ENCODE measurements around the gene CROCC.

Gene CROCC

DNA sequence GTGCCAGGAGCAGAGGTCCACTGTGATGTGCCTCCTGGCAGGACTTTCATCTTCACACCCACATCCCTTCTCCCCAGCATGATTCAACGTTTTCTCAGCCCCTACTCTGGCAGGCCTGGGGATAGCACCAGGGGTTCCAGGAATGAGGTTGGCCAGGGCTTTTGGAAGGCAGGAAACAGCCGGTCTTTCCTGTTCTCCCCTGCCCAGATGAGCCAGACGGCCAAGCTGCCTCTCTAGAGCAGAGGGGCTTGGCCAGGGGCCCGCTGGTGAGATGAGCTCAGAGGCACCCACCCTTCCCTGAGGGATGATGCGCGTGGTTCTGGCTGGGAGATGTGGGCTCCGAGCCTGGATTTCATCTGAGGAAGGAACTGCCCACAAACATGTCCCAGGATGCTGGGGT is 63.0 kb downstream of the CROCC start:
- Histone ChIP-seq H3K27me3 (ENCODE audit: insufficient read depth, poor library complexity, severe bottlenecking) (peaks cover 14% of the 10 kb centered on the region), H3K4me3 (replicated peaks; ENCODE audit: insufficient read depth, low read length) (no peak overlapping the region), H3K27ac (replicated peaks) (no peak overlapping the region)
- no peak for DNase-seq (ENCODE audit: low read depth in 1 of 2, low spot score in 1 of 2)
- no peak for TF ChIP-seq POLR2AphosphoS5 (IDR thresholded peaks at IDR 0.05; ENCODE audit: low read depth)
- TF ChIP-seq, protein P1, sequence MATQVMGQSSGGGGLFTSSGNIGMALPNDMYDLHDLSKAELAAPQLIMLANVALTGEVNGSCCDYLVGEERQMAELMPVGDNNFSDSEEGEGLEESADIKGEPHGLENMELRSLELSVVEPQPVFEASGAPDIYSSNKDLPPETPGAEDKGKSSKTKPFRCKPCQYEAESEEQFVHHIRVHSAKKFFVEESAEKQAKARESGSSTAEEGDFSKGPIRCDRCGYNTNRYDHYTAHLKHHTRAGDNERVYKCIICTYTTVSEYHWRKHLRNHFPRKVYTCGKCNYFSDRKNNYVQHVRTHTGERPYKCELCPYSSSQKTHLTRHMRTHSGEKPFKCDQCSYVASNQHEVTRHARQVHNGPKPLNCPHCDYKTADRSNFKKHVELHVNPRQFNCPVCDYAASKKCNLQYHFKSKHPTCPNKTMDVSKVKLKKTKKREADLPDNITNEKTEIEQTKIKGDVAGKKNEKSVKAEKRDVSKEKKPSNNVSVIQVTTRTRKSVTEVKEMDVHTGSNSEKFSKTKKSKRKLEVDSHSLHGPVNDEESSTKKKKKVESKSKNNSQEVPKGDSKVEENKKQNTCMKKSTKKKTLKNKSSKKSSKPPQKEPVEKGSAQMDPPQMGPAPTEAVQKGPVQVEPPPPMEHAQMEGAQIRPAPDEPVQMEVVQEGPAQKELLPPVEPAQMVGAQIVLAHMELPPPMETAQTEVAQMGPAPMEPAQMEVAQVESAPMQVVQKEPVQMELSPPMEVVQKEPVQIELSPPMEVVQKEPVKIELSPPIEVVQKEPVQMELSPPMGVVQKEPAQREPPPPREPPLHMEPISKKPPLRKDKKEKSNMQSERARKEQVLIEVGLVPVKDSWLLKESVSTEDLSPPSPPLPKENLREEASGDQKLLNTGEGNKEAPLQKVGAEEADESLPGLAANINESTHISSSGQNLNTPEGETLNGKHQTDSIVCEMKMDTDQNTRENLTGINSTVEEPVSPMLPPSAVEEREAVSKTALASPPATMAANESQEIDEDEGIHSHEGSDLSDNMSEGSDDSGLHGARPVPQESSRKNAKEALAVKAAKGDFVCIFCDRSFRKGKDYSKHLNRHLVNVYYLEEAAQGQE (IDR thresholded peaks at IDR 0.05; ENCODE audit: insufficient replicate concordance, low read depth) = no peak
- TF ChIP-seq, protein P2, sequence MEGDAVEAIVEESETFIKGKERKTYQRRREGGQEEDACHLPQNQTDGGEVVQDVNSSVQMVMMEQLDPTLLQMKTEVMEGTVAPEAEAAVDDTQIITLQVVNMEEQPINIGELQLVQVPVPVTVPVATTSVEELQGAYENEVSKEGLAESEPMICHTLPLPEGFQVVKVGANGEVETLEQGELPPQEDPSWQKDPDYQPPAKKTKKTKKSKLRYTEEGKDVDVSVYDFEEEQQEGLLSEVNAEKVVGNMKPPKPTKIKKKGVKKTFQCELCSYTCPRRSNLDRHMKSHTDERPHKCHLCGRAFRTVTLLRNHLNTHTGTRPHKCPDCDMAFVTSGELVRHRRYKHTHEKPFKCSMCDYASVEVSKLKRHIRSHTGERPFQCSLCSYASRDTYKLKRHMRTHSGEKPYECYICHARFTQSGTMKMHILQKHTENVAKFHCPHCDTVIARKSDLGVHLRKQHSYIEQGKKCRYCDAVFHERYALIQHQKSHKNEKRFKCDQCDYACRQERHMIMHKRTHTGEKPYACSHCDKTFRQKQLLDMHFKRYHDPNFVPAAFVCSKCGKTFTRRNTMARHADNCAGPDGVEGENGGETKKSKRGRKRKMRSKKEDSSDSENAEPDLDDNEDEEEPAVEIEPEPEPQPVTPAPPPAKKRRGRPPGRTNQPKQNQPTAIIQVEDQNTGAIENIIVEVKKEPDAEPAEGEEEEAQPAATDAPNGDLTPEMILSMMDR (IDR thresholded peaks at IDR 0.05; ENCODE audit: insufficient read depth, low read length) = no peak

DNA sequence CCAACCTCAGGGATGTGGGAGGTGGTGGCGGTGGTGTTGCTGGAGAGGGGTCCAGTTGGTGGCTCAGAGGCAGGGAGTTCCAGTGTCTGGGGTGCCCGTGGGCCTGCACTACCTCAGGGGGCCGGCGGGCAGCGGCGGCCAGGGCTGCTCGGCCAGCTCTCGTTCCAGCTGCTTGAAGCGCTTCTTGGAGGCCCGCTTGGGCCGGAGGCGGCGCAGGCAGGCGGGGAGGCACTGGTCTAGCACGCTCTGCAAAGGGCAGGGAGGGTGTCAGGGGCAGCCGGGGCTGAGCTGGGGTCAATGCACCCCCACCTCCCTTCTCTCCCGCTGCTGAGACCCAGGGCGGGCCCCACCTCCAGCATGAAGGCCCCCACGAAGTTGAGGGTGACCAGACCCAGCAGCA is 64.4 kb downstream of the CROCC start:
- H3K27me3 ChIP-seq (ENCODE audit: insufficient read depth, poor library complexity, severe bottlenecking) = peaks cover 6% of the 10 kb centered on the region
- no peak overlapping the region for H3K4me3 ChIP-seq (replicated peaks; ENCODE audit: insufficient read depth, low read length)
- H3K27ac ChIP-seq (replicated peaks) = no peak overlapping the region
- DNase-seq (ENCODE audit: low read depth in 1 of 2, low spot score in 1 of 2) = no peak
- TF ChIP-seq GABPA (IDR thresholded peaks at IDR 0.05; ENCODE audit: low read depth) (no peak), SPI1 (IDR thresholded peaks at IDR 0.05; ENCODE audit: borderline replicate concordance, low read depth) (no peak), POLR2AphosphoS5 (IDR thresholded peaks at IDR 0.05; ENCODE audit: low read depth) (no peak)
- TF ChIP-seq, protein P1 (IDR thresholded peaks at IDR 0.05; ENCODE audit: insufficient replicate concordance, low read depth) = no peak
- TF ChIP-seq, protein P2 (IDR thresholded peaks at IDR 0.05; ENCODE audit: insufficient read depth, low read length) = no peak

DNA sequence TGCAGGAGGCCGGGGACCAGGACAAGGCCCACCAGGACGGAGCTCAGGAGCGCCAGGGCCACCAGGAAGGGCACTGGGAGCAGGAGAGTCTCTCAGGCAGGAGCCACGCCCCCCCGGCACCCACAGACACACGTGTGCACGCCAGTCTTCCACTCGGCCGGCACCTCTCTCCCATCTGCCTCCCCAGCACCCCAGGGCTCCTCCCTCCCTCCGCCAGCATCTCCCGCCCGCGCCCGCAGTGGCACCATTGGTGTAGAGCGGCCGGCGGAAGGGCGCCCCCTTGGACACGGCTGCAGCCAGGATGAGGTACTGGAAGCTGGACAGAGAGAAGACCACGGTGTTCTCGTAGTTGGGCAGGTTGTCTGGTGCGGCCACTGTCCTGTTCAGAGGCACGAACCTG is 64.8 kb downstream of the CROCC start:
- Histone ChIP-seq H3K4me3 (replicated peaks; ENCODE audit: insufficient read depth, low read length) (no peak overlapping the region), H3K27me3 (ENCODE audit: insufficient read depth, poor library complexity, severe bottlenecking) (peaks cover 2% of the 10 kb centered on the region), H3K27ac (replicated peaks) (no peak overlapping the region)
- TF ChIP-seq, protein P1 (IDR thresholded peaks at IDR 0.05; ENCODE audit: insufficient replicate concordance, low read depth) = no peak
- no peak for TF ChIP-seq POLR2AphosphoS5 (IDR thresholded peaks at IDR 0.05; ENCODE audit: low read depth)
- TF ChIP-seq GABPA (IDR thresholded peaks at IDR 0.05; ENCODE audit: low read depth) = no peak
- TF ChIP-seq SPI1 (IDR thresholded peaks at IDR 0.05; ENCODE audit: borderline replicate concordance, low read depth) = no peak
- TF ChIP-seq, protein P2 (IDR thresholded peaks at IDR 0.05; ENCODE audit: insufficient read depth, low read length) = no peak
- no peak for DNase-seq (ENCODE audit: low read depth in 1 of 2, low spot score in 1 of 2)
